GM12873 (cell line): ENCODE results near the gene RPS2.
A peak's percentile ranks its signal among the peaks of the same experiment; 100 is the strongest.

Experiments
- TF ChIP-seq, protein P1 (sequence below): IDR thresholded peaks from 2 replicates; pipeline ENCODE4 v1.5.1; 2012; ENCODE audit warnings: low read depth, mild to moderate bottlenecking, moderate library complexity, low read length, control low read depth; ENCODE audit not compliant: insufficient read depth; ENCODE audit errors: missing control alignments

The RPS2 gene

DNA sequence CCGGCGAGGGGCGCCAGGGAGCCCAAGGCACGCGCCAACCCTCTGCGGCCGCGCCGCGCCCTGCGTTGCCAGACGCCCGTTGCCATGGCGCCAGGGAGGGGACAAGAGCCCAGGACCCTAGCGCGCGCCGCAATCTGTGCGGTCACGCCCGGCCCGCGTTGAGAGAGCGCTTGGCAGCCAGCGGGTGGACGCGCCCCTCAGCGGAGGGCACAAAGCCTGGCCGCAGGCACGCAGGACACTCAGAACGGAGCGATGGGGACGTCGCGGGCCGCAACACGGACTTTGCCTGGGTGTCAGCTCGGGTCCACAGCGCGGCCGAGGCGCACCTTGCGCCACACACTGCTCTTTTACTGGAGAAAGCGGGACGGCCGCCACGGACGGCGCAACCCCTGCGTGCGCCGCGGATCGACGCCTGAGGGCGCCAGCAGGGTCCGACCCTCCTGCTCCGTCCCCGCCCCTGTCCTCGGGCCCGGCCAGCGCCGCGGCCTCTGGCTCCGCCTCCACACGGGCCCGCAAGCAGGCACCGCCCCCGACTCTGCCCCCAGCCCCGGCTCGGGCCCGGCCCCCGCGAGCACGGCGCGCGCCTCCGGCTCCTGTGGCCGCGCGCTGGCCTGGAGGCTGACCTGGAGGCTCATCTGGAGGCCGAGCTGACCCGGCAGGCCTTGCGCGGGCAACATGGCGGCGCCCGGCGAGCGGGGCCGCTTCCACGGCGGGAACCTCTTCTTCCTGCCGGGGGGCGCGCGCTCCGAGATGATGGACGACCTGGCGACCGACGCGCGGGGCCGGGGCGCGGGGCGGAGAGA is 19.1 kb upstream of the RPS2 start, which contains the start of gene GFER:
TSS of gene GFER (plus strand) at position 650 of the 803 bp plus-strand sequence. CDS start at position 676, 26 bp downstream.
- TF ChIP-seq, protein P1, sequence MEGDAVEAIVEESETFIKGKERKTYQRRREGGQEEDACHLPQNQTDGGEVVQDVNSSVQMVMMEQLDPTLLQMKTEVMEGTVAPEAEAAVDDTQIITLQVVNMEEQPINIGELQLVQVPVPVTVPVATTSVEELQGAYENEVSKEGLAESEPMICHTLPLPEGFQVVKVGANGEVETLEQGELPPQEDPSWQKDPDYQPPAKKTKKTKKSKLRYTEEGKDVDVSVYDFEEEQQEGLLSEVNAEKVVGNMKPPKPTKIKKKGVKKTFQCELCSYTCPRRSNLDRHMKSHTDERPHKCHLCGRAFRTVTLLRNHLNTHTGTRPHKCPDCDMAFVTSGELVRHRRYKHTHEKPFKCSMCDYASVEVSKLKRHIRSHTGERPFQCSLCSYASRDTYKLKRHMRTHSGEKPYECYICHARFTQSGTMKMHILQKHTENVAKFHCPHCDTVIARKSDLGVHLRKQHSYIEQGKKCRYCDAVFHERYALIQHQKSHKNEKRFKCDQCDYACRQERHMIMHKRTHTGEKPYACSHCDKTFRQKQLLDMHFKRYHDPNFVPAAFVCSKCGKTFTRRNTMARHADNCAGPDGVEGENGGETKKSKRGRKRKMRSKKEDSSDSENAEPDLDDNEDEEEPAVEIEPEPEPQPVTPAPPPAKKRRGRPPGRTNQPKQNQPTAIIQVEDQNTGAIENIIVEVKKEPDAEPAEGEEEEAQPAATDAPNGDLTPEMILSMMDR = peak; percentile 50

- TF ChIP-seq, protein P1 = no peak
Measured at GRCh38 chr16:1982991-1983543, 18.4 kb upstream of the RPS2 start.

DNA sequence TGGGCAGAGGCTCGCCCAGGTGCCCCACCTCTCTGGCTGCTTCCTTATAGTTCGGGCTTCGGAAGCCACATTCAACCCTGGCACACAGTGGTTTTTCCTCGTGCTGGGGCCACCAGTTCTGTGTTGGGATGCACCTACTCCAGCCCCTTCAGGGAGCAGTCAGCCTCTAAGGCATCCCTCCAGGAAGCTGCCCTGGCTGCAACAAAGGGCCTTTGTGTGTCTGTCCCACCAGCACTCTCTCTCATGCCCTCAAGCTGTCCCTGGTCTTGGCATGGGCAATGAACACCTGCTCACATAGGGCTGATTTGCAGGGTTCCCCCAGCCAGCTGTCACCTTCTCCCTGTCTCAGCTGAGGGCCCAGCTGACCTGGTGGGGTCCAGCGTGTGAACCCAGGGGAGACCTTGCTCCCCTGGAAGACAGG is 17.4 kb upstream of the RPS2 start:
- TF ChIP-seq, protein P1 = no peak

DNA sequence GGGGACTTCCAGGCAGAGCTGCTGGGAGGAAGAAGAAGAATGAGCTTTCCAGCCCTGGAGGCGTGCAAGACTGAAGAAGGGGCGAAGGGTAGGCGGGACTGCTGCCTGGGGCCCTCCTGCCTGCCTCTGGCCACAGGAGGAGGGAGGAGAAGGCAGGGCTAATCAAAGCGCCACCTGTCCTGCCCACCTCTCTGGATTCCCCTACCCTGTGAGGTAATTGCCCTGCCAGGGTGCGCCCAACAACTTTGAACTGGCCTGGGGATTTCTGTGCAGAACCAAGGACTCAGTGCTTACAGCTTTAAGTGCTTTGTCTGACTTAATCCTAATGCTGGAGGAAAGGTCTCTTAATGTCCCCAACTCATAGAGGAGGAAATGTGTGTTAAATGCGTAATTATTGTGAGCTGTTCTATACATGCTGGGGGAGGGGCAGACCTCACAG is 16.8 kb upstream of the RPS2 start, which contains the start of gene NOXO1:
TSS of gene NOXO1 (minus strand) at position 72 of the 439 bp plus-strand sequence. CDS start 290 bp downstream, outside the sequence.
- TF ChIP-seq, protein P1 = no peak

DNA sequence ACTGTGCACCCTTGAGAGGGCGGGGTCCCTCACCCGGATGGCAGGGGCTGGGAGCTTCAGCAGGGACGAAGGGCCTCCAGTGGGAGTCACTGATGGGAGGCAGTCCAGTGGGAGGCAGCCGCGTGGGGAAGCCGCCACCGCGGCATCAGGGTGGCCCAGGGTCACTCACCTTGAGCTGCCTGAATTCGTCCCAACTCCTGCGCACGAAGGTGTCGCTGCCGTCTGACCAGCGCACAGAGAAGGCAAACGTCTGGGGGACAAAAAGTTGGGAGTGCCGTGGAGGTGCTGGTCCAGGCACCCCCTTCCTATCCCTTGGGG is 16.1 kb upstream of the RPS2 start:
- TF ChIP-seq, protein P1 = no peak

GRCh38 chr16:1980030-1980769 is 15.6 kb upstream of the RPS2 start:
- TF ChIP-seq, protein P1 = no peak
